MG63 (cell line): ENCODE measurements around the gene ZBP1. TPM values are rescaled to one million over a fixed set of nuclear protein-coding genes. Genes with fewer than 3 reads are reported as not detected.

ENCODE experiments used
- DNase-seq: peaks from one replicate; pipeline ENCODE4 v3.0.0-alpha.2; 2020
- H3K27me3 ChIP-seq: fragments of 250-450 bp; sonication (Bioruptor Pico); 2 replicates; pipeline ENCODE4 v1.5.1; 2020; ENCODE audit warnings: mild to moderate bottlenecking, moderate library complexity
- H3K36me3 ChIP-seq: fragments of 250-450 bp; sonication (Bioruptor Pico); 2 replicates; pipeline ENCODE4 v1.5.1; 2020; ENCODE audit warnings: mild to moderate bottlenecking, moderate library complexity
- H3K4me3 ChIP-seq: fragments of 250-450 bp; sonication (Bioruptor Pico); 2 replicates; pipeline ENCODE4 v1.5.1; 2020; ENCODE audit warnings: mild to moderate bottlenecking, moderate library complexity
- H3K9me3 ChIP-seq: fragments of 250-450 bp; sonication (Bioruptor Pico); 2 replicates; pipeline ENCODE4 v1.5.1; 2020; ENCODE audit warnings: mild to moderate bottlenecking, moderate library complexity
- total RNA-seq: library from RNA; depleted of rRNA; stranded (reverse); fragments of >200 nt; shearing (Covaris generic); gene quantifications from 2 replicates; pipeline ENCODE4 v1.2.3, GENCODE V29; 2014; ENCODE audit warnings: low replicate concordance

The ZBP1 gene
- total RNA-seq, 1 experiment from 2014 or later: not detected

DNA sequence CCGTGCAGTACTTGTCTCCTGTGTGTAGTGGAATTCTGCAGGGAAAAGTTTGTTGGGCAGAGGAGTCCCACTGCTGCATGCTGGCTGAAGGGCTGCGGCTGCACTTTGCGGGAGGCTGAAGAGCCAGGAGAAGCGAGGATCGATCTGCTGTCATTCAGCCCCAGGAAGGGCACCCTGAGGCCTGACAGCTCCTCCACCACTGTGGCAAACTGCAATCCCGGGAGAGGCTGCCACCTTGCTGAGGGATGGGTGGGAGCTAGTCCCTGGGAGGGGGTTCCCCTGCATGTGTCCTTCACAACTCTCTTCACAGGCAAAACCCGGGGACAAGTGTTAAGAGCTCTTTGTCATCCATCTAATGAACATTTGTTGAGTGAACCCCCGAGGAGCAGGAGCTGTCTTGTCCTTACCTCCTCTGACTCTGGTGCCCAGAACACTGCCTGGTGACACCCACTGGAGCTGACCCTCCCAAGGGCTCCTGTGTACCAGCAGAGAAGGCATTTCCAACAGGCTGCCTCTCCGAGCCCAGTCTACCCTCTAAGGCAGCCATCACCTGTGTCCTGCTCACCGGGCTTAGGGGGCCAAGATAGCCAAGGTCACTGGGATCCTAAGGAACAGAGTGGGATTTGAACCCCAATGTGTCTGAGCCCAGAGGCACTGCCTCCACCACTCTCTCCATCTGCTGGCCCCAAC, 41.6 kb downstream of the ZBP1 start:
- H3K9me3 ChIP-seq: no peaks in the 10 kb centered on the region
- DNase-seq: no peak
- H3K36me3 ChIP-seq: no peaks in the 10 kb centered on the region
- H3K27me3 ChIP-seq: peaks cover 26% of the 10 kb centered on the region
- no peak overlapping the region for H3K4me3 ChIP-seq

DNA sequence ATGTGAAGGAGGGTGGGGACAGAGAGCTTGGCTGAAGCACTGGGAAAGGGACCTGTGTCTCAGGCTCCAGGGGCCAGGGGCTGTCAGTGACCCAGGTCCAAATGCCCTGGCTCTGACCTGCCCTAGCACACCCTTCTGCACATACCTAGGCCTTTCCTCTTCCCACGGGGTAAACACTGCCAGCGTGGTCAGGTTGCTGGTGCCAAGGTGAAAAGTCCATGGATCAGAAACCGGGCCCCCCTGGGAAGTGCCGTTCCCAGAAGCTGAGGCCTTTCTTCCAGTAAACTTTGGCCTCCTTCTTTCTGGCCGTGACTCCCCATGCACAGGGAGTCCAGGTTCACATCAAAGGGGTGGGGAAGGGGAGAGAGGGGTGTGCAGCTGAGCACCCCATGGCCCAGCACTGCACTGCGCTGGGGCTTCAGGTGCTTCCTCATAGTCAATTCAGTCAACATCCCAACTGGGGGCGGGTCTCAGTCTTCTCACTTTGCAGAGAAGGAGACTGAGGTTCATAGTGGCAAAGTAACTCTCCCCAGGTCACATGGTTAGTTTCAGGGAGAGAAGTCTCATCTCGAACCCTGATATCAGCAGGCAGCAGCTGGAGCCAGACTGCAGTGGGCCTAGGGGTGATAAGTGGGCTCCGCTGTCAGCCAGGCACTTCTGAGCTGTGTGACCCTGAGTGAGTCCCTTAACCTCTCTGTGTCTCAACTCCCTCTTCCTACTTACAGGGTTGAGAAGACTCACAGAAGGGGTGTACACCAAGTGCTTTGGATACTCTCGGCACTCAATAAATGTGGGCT, 42.3 kb downstream of the ZBP1 start:
- peaks cover 26% of the 10 kb centered on the region for H3K27me3 ChIP-seq
- no peaks in the 10 kb centered on the region for H3K9me3 ChIP-seq
- H3K4me3 ChIP-seq: no peak overlapping the region
- H3K36me3 ChIP-seq: no peaks in the 10 kb centered on the region
- no peak for DNase-seq

DNA sequence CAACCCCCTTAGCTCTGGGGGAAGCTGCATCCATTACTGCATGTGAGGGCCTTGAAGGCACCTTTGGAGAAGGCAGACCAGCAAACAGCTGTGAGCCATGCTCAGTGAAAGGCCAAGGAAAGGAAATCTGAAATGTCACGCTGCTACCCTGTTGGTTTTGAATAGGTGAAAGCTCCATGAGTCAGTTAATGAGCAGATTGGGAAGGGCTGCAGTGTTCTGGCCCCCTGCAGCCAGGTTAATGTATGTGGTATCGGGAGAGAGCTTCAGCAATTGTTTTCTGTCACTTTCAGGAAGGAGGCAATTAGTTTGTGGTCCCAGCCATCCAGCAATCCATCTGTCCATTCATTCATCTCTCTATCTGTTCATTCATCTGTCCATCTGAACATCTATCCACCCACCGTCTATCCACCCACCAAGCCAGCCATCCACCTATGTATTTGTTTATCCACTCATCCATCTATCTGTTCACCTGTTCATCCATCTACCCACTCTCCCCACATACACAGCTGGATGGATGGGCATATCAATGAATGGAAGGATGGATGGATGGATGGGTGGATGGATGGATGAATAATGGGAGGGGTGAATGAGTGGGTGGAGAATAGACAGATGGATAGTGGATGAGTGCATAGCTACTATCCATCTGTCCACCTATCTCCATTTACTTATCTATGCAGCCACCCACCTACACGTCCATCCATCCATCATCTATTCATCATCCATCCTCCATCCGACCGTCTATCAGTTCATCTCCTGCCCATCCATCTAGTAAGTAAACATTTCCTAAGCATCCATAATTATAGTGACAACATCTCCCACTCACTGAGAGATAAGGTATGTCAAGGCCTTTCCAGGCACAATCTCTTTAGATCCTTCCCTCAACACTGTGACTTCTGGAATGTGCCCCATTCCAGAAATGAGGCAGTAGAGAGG, 43.3 kb downstream of the ZBP1 start:
- DNase-seq: no peak
- peaks cover 26% of the 10 kb centered on the region for H3K27me3 ChIP-seq
- H3K4me3 ChIP-seq: no peak overlapping the region
- H3K9me3 ChIP-seq: no peaks in the 10 kb centered on the region
- H3K36me3 ChIP-seq: no peaks in the 10 kb centered on the region

DNA sequence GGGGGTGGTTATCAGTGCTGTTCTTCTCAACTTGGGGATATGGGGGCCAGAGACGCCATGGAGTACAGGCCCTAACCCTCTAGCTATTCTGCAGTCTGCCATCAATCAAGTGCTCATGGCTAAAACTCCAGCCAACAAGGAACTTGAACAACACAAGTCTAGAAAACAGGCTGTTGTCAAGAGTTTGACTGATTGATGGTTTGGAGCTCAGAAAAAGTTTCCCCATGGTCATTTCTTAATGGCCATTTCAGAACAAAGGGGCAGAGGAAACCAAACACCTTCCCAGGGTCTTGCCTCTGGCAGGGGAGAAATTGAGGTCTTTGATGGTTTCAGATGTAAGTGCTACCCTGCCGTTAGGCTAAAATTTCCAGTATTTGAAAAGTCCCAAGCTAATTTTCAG, 44.2 kb downstream of the ZBP1 start:
- Histone ChIP-seq H3K36me3 (no peaks in the 10 kb centered on the region), H3K9me3 (no peaks in the 10 kb centered on the region), H3K27me3 (peaks cover 26% of the 10 kb centered on the region), H3K4me3 (no peak overlapping the region)
- no peak for DNase-seq

DNA sequence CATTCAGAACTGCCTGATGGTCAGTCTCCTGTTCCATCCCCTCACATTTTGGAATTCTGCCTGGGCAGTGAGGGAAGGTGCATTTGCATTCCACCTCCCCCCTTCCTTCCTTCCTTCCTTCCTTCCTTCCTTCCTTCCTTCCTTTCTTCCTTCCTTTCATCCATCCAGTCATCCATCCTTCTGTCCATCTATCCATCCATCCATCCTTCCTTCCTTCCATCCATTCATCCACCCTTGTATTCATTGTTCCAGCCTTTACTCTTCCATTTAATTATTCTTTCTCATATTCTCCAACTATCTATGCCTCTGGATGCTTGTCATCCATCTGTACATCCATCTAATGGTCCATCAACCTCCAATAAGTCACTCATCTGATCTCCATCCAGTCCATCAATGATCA, 45.3 kb downstream of the ZBP1 start:
- Histone ChIP-seq H3K4me3 (no peak overlapping the region), H3K27me3 (peaks cover 22% of the 10 kb centered on the region), H3K36me3 (no peaks in the 10 kb centered on the region), H3K9me3 (no peaks in the 10 kb centered on the region)
- no peak for DNase-seq

DNA sequence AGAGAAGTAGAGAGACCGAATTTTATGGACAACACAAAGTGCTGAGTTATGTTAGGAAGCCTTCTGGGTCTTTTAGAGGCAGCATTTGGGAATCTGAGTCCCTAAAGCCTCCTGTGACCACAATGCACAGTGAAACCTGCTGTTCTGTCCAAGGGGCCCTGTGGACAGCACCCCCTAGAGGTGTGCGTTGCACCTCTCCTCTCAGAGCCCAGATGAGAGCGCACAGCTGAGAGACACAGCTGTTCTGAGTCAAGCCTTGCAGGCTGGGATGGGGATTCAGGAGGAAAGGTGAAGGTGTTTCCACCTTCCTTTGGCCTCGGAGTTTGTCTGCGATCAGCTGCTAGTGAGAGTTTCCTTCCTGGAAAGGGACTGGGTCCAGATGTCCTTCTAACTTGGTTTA, 46.3 kb downstream of the ZBP1 start:
- H3K9me3 ChIP-seq: no peaks in the 10 kb centered on the region
- H3K4me3 ChIP-seq: no peak overlapping the region
- DNase-seq: no peak
- H3K27me3 ChIP-seq: peaks cover 19% of the 10 kb centered on the region
- no peaks in the 10 kb centered on the region for H3K36me3 ChIP-seq

DNA sequence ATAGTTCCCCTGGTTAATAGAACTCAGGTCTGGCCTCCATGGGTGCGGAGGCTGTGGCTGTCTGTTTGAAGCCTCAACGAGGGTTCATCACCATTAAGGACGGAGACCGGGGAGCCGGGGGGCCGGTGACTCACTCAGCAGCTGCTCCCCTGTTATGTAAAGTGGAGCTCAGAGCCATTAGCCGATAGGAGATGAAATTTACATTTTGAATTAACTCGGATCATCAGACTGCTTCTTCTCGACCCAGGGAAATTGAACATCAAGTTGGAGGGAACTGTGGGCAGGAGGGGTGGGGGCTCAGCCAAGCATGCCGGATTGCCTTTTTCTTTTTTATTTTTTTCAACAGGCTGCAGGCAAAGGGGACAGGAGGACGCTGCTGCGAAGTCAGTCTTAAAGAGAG, 47.0 kb downstream of the ZBP1 start:
- peaks cover 17% of the 10 kb centered on the region for H3K27me3 ChIP-seq
- no peaks in the 10 kb centered on the region for H3K9me3 ChIP-seq
- no peaks in the 10 kb centered on the region for H3K36me3 ChIP-seq
- no peak overlapping the region for H3K4me3 ChIP-seq
- DNase-seq: no peak

DNA sequence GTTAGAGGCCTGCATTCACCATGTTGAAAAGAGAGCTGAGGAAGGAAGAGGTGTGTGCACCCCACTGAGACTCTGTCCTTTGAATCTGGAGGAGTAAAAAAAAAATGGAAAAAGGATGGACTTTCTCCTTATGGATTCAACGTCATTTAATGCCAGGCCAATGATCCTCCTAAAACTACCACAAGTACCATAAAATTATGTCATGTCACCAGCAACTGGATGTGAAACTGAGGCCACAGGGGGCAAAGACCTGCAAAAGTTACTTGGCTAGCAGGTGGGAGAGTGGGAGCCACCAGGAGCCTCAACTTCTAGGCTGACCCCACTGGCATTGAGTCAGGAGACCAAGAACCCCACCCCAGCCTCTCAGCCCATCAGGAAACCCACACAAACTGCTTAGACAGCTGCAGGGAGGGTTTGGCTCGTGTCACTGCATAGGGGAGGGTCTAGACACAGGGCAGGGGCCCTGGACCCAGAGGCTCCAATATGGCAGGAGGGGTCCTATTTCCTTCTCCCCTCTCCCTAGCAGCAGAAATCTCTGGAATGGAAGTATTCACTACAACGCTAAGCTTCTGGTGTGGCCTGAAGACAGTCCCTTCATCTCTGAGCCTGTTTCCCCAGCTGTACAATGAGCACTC, 48.3 kb downstream of the ZBP1 start:
- DNase-seq: no peak
- Histone ChIP-seq H3K27me3 (peaks cover 28% of the 10 kb centered on the region), H3K36me3 (no peaks in the 10 kb centered on the region), H3K9me3 (no peaks in the 10 kb centered on the region), H3K4me3 (no peak overlapping the region)

DNA sequence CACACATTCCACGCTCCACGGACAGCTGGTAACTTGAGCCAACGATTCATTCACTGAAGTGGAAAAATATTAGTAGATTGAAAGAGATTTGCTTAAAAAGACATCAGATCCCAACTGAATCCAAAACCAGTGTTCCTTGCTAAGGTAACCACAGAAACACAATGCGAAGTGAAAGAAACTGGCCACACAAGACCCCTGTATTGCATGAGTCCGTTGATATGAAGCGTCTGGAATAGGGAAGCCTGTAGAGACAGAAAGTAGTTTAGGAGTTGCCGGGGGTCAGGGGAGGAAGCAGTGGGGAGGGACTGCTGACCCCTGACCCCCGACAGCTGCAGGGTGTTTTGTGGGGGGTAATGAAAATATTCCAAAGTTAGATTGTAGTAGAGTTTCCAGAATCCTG, 49.3 kb downstream of the ZBP1 start:
- Histone ChIP-seq H3K4me3 (no peak overlapping the region), H3K36me3 (no peaks in the 10 kb centered on the region), H3K9me3 (no peaks in the 10 kb centered on the region), H3K27me3 (peaks cover 28% of the 10 kb centered on the region)
- DNase-seq: no peak

DNA sequence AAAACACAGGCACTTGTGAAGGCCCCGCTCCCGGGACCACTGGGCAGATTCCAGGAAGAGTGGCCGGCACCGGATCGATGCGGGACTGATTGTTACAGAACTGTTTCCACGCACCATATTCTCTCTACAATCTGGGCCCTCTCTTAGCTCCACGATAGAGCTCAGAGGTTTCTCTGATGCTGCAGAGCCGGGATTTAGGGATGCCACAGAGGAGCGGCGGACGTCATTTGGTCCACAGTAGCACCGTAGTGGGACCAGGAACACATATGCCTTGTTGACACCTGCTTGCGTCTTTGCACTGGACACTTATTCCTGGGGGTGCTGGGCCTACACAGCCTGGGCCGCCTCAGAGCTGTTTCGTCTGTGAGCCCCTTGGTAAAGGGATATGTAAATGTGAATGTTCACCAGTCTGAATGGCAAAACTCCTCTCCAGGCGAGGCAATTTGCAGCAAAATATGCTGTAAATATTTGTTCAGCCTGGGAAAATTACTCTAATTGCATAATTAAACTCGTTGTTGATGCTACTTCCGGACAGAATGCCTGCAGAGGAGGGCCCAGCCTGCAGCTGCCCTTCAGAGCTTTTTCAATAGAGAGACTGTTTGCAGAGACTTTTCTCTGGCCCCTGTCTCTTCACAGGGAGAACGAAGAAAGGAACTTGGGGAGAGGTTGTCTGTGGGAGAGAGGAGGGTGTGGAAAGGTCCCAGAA, 49.9 kb downstream of the ZBP1 start:
- Histone ChIP-seq H3K36me3 (no peaks in the 10 kb centered on the region), H3K27me3 (peaks cover 31% of the 10 kb centered on the region), H3K9me3 (no peaks in the 10 kb centered on the region), H3K4me3 (no peak overlapping the region)
- no peak for DNase-seq

DNA sequence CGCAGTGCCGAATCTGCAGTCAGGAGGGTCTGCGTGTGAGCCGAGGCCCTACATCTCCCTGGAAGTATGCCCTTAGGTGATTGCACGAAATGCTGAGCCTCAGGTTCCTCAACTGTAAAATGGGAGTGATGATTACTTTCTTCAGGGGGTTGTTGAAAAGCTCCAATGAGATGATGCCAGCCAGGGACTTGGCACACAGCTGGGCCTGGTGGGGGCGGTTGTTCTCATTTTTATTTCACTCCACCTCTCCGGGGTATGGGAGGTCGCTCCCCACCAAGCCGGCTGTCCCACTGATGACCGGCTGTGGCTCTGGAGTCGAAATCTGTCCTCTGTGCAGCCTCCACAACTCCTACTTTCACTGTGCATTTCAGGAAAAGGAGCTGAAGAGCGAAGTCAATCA, 51.3 kb downstream of the ZBP1 start:
- H3K27me3 ChIP-seq: peaks cover 29% of the 10 kb centered on the region

DNA sequence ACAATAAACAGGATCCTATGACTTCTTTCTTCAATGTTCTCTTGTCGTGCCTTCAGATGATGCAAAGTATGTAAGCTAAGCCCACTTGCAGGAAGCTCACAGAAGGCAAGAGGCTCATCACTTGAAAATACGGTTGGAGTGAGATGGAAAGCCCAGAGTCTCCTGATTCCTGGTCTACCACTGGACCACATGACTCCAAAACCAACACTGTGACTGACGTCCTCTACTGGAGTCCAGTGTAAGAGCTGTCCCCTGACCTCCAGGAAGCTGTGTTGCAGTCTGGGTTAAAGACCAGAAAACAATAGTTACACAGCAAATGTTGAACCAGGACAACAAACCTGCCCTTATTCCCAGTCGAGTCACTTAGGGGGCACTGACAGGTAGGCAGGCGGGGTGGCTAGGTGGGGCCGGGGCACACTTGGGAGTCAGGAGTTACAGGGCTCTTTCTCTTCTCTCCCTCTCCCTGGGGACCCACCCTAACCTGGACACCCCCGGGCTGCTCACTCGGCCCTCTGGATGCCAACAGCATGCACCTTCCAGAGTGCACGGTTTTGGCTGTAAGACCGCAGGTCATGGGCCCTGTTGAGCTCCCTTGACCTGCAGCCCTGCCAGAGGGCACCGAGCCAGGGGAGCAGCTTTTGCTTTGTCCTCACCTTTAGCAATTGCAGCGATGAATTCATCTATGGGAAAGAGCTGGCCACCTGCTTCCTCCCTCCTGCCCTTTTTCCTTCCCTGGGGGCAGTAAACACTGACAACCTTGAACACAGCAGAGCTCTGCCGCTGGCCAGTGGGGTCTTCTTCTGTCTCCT, 51.9 kb downstream of the ZBP1 start:
- DNase-seq: no peak
- Histone ChIP-seq H3K4me3 (no peak overlapping the region), H3K27me3 (peaks cover 29% of the 10 kb centered on the region), H3K9me3 (no peaks in the 10 kb centered on the region), H3K36me3 (no peaks in the 10 kb centered on the region)

More for the DNA sequence above, 51.3 kb downstream of the ZBP1 start:
- no peaks in the 10 kb centered on the region for H3K36me3 ChIP-seq
- H3K4me3 ChIP-seq: no peak overlapping the region
- DNase-seq: no peak
- H3K9me3 ChIP-seq: no peaks in the 10 kb centered on the region

DNA sequence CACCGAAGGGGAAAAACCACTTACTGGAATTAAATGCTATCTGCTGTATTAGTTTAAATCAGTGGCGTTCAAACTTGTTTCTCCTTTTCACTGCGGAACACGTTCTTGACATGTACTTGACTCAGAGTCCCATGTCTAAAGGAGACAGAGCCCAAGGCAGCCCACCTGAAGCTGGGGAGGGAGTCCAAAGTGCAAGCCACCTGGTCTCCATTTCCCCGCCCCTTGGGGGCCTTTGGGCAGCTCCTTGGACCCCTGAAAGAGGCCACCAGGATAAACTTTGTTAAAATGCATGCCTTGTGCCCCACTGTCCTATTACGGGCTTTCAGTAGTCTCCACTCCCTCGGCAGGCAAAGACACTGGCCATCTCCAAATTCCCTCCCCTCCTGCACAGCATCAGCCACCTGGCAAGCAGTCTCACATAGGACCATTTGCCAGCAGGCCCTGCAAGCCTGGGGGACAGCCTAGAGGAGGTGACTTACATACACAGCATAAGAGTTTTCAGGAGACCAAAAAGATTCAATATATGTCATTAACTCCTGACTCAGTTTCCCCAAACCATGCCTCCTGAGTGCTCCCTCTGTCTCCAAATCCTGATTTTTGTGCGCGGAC, 52.7 kb downstream of the ZBP1 start:
- H3K9me3 ChIP-seq: no peaks in the 10 kb centered on the region
- H3K27me3 ChIP-seq: peaks cover 29% of the 10 kb centered on the region
- DNase-seq: no peak
- no peaks in the 10 kb centered on the region for H3K36me3 ChIP-seq
- H3K4me3 ChIP-seq: no peak overlapping the region

DNA sequence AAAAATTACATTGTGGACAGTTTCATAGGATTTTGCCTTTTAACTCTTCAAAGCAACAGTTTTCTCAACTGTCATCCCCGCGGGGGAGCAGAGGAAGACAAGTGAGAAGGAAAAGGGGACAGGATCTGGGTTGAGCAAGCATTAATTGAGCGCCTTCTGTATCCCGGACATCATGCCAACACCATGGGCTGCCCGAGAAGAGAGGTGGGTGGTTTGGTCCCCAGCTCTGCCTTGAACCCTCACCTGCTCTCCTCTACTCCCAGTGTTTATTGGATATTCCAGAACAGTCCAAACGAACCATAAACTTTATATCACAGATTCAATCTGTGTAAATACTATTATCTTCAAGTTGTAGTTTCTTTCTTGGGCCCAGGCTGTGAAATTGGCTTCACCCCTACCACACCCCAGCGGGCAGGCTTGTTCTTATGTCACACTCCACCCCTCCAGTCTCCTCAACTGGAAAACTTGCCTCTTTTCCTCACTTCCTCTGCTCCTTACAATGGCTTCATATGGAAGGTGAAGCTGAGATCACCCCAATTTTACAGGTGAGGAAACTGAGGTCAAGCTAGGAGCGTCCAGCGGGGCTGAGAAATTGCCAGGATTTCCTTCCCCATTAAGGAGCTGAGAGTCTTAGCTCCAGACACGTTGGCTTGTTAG, 53.3 kb downstream of the ZBP1 start:
- no peaks in the 10 kb centered on the region for H3K36me3 ChIP-seq
- H3K27me3 ChIP-seq: peaks cover 29% of the 10 kb centered on the region
- no peak overlapping the region for H3K4me3 ChIP-seq
- no peaks in the 10 kb centered on the region for H3K9me3 ChIP-seq
- DNase-seq: no peak

DNA sequence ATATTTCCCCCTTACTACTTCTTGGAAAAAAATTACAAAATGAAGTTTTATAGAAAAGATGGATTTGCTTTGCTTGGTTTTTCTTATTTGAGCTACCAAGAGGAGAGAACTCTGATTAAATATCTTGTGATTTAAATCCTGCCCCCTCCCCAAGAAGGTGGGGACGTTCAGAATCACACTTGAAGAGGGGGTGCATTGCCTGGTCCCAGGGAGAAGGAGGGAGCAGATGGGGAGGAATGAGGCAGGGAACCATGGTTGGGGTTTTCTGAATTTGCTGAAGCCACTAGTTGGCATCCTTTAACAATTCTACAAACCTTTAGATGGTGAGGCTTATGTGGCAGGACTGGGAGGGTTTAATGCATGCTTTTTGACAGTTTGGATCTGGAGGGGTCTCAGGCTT, 53.8 kb downstream of the ZBP1 start:
- DNase-seq: no peak
- H3K27me3 ChIP-seq: peaks cover 29% of the 10 kb centered on the region
- H3K9me3 ChIP-seq: no peaks in the 10 kb centered on the region
- H3K4me3 ChIP-seq: no peak overlapping the region
- H3K36me3 ChIP-seq: no peaks in the 10 kb centered on the region
